ENCODE data around the gene BRINP1. TPM values are rescaled to one million over a fixed set of nuclear protein-coding genes. Genes with fewer than 3 reads are reported as not detected.
A peak's percentile ranks its signal among the peaks of the same experiment; 100 is the strongest.

The BRINP1 gene
- total RNA-seq, 2 experiments from 2014 or later = not detected

- H3K27ac Mint-ChIP-seq = no peak overlapping the region
- H3K4me3 Mint-ChIP-seq = no peak overlapping the region
- peaks cover 5% of the 10 kb centered on the region for H3K9me3 Mint-ChIP-seq
- H3K27me3 Mint-ChIP-seq = no peaks in the 10 kb centered on the region
- H3K36me3 Mint-ChIP-seq = no peaks in the 10 kb centered on the region
- DNase-seq (no peak), ATAC-seq (ENCODE audit: low read depth) (no peak)
- no peaks in the 10 kb centered on the region for H3K4me1 Mint-ChIP-seq
- POLR2A ChIA-PET = no interaction called here
Observed at GRCh38 chr9:119318371-119318770, 50.9 kb downstream of the BRINP1 start.

DNA sequence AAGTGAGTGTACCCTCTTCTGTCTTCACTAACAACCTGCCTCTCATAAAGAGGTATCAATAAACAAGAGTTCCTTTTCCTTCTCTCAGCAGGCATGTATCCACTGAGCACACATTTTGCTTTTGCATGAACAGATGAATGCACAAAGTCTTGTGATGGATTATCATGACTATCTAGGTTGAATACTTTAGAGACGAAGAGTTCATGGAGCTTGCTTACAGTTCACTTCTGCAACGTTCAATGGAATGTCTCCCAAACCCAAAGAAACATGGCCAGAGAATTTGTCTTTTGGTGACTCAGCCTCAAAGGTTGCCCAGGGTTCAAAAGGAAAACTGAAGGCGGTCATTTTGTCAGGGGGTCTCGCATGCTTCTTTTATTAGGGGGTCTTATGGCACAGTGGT is 55.4 kb downstream of the BRINP1 start:
- DNase-seq (no peak), ATAC-seq (ENCODE audit: low read depth) (no peak)
- no peaks in the 10 kb centered on the region for H3K4me1 Mint-ChIP-seq
- no peak overlapping the region for H3K4me3 Mint-ChIP-seq
- H3K9me3 Mint-ChIP-seq = peaks cover 3% of the 10 kb centered on the region
- no peak overlapping the region for H3K27ac Mint-ChIP-seq
- POLR2A ChIA-PET = no interaction called here
- no peaks in the 10 kb centered on the region for H3K27me3 Mint-ChIP-seq
- no peaks in the 10 kb centered on the region for H3K36me3 Mint-ChIP-seq

DNA sequence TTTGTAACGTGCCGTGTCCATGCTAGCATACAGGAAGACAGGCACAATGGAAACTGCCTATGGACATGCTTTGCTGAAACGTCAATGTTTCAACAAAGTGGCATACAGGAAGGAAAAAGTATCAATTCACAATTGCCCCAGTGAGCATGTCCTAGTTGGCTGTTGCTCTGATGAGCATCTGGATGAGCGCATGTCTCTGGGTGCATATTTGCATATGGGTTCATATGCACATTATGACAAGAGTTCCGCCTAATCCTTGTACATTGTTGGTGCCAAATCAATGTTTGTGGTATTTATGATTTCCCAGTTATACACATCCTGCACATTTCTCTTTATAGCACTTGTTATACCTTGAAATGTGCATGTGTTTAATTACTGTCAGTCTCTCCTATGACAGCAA is 58.5 kb downstream of the BRINP1 start:
- POLR2A ChIA-PET = no interaction called here
- ATAC-seq (ENCODE audit: low read depth) (no peak), DNase-seq (no peak)
- no peaks in the 10 kb centered on the region for H3K27me3 Mint-ChIP-seq
- no peaks in the 10 kb centered on the region for H3K36me3 Mint-ChIP-seq
- no peaks in the 10 kb centered on the region for H3K4me1 Mint-ChIP-seq
- H3K4me3 Mint-ChIP-seq = no peak overlapping the region
- H3K9me3 Mint-ChIP-seq = peaks cover 3% of the 10 kb centered on the region
- H3K27ac Mint-ChIP-seq = no peak overlapping the region

DNA sequence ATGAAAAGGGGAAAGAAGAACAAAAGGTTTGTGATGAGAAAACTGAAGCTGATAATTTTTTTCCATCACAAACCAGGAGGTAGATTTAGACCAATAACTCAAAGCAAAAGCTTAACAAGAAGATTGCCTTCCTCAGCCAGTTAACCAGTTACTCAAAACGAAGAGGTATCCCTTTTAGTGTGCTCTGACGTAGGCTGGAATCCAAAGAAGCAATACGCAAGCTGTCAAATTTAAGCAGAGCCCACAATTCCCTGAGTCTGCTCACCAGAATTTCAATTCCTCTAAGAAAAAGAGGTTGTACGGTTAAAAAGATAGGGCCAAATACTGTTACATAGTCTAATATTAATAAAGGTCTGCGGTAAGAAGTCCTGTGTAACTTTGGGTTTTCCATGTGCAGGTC is 61.8 kb downstream of the BRINP1 start:
- DNase-seq = no peak
- Mint-ChIP-seq H3K27me3 (no peaks in the 10 kb centered on the region), H3K4me3 (no peak overlapping the region), H3K9me3 (no peaks in the 10 kb centered on the region), H3K4me1 (no peaks in the 10 kb centered on the region), H3K27ac (no peak overlapping the region), H3K36me3 (no peaks in the 10 kb centered on the region)
- ATAC-seq (ENCODE audit: low read depth) = no peak
- POLR2A ChIA-PET = no interaction called here

- Mint-ChIP-seq H3K4me1 (no peaks in the 10 kb centered on the region), H3K9me3 (no peaks in the 10 kb centered on the region), H3K36me3 (no peaks in the 10 kb centered on the region), H3K27ac (no peak overlapping the region), H3K27me3 (no peaks in the 10 kb centered on the region), H3K4me3 (no peak overlapping the region)
- POLR2A ChIA-PET = no interaction called here
- DNase-seq = no peak
- ATAC-seq (ENCODE audit: low read depth) = no peak
Observed at GRCh38 chr9:119304555-119304954, 64.7 kb downstream of the BRINP1 start.

DNA sequence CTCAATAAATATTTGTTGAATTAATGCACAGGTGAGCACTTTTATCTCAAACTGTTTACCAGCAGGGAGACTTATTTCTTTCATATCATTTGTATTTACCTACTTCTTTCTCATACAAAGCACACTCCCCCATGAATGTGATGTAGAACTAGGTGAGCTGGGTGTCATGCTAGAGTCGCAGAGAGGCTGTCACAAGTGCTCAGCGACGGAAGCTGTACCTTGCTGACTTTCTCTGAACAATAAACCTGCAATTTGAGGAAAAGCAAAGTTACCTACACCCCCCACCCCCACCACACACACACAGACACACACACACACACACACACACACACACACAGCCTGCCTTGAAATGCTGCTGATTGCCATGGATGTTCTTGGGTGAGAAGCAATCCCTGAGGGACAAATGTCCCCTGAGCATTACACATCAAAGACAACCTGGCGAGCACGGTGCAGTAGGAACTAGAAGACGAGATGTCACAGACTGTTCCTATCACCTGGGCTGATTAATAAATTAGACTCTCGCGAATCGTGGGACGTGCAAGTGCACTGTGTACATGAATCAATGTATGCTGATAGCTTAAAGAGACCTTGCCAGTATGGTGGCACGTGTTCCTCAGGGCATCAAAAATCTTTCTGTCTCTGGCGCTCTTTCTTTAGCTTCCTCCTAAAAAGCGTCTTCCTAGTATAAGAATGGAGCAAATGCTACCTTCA is 66.1 kb downstream of the BRINP1 start:
- no peaks in the 10 kb centered on the region for H3K27me3 Mint-ChIP-seq
- DNase-seq (no peak), ATAC-seq (ENCODE audit: low read depth) (no peak)
- no peaks in the 10 kb centered on the region for H3K4me1 Mint-ChIP-seq
- no peak overlapping the region for H3K4me3 Mint-ChIP-seq
- no peaks in the 10 kb centered on the region for H3K36me3 Mint-ChIP-seq
- H3K27ac Mint-ChIP-seq = no peak overlapping the region
- POLR2A ChIA-PET = no interaction called here
- no peaks in the 10 kb centered on the region for H3K9me3 Mint-ChIP-seq

DNA sequence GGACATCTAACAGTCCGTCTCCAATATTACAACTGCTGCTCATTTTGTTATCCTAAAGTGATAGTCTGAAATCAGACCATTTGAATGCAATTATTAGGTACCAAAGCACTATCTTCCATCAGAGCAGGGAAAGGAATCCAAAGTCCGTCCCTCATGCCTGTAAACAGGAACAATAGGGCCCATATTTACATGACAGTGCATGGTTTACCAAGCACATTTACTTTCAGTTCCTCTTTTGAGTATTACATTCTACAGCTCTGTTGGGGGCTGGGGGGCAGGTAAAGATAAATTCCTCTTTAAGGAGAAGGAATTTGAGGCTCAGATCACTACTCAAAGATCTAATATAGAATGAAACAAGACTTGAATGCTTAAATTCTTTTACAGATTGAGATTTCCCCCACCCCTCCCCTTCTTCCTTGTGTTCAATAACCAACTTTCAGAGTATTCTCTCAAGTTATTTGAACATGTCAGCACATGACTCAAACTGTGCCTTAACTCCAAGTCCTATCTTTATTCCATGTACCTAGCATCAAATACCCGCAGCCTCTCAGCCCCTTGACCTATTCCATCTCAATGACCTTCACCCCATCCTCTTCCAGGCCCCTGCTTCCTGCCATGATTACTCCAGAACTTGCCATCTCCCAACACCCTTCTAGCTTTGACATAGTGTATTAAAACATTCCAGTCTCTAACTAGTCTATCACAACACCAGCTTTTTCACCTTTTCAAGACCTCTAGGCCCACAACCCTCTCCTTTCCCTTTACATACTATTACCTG is 71.0 kb downstream of the BRINP1 start:
- Mint-ChIP-seq H3K4me1 (no peaks in the 10 kb centered on the region), H3K36me3 (no peaks in the 10 kb centered on the region), H3K27me3 (no peaks in the 10 kb centered on the region), H3K9me3 (no peaks in the 10 kb centered on the region), H3K27ac (peak overlapping the region; percentile 3), H3K4me3 (no peak overlapping the region)
- POLR2A ChIA-PET = no interaction called here
- DNase-seq = no peak
- no peak for ATAC-seq (ENCODE audit: low read depth)

- no peak overlapping the region for H3K27ac Mint-ChIP-seq
- POLR2A ChIA-PET = no interaction called here
Observed at GRCh38 chr9:119291554-119291953, 77.7 kb downstream of the BRINP1 start.

DNA sequence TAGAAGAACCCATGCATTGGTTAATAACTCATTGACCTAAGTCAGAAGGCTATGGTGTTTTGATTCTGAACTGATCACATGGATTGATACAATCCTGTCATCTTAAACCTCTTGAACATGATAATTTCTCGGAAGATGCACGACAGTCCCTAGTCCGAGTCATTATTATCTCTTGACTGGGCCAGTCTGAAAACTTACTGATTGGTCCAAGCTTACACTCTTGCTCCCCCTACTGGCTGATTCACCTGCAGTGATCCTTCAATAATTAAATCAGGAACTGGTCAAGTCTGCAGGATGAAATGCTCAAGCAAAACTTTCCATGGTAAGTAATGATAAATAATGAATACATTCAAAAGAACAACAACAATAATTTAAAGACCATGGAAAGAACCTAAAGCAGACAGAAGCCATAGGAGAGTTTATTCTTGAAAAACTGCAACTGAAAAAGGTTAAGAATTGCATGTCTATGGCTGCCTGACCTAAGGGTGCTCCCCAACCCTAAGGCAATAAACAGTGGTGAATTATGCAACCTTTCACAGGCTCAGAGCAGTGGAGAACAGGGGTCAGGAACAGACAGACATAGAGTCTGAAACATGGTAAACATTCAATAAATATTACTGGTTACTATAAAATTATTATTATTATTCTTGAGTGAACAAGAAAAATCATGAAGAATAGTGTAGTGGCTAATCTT is 79.3 kb downstream of the BRINP1 start:
- no peaks in the 10 kb centered on the region for H3K9me3 Mint-ChIP-seq
- no peaks in the 10 kb centered on the region for H3K27me3 Mint-ChIP-seq
- DNase-seq (no peak), ATAC-seq (ENCODE audit: low read depth) (no peak)
- no peaks in the 10 kb centered on the region for H3K36me3 Mint-ChIP-seq
- no peak overlapping the region for H3K27ac Mint-ChIP-seq
- no peaks in the 10 kb centered on the region for H3K4me1 Mint-ChIP-seq
- H3K4me3 Mint-ChIP-seq = no peak overlapping the region
- POLR2A ChIA-PET = no interaction called here

More at GRCh38 chr9:119291554-119291953, 77.7 kb downstream of the BRINP1 start:
- no peaks in the 10 kb centered on the region for H3K9me3 Mint-ChIP-seq
- H3K36me3 Mint-ChIP-seq = no peaks in the 10 kb centered on the region
- DNase-seq (no peak), ATAC-seq (ENCODE audit: low read depth) (no peak)
- H3K4me1 Mint-ChIP-seq = no peaks in the 10 kb centered on the region
- H3K27me3 Mint-ChIP-seq = no peaks in the 10 kb centered on the region
- no peak overlapping the region for H3K4me3 Mint-ChIP-seq

DNA sequence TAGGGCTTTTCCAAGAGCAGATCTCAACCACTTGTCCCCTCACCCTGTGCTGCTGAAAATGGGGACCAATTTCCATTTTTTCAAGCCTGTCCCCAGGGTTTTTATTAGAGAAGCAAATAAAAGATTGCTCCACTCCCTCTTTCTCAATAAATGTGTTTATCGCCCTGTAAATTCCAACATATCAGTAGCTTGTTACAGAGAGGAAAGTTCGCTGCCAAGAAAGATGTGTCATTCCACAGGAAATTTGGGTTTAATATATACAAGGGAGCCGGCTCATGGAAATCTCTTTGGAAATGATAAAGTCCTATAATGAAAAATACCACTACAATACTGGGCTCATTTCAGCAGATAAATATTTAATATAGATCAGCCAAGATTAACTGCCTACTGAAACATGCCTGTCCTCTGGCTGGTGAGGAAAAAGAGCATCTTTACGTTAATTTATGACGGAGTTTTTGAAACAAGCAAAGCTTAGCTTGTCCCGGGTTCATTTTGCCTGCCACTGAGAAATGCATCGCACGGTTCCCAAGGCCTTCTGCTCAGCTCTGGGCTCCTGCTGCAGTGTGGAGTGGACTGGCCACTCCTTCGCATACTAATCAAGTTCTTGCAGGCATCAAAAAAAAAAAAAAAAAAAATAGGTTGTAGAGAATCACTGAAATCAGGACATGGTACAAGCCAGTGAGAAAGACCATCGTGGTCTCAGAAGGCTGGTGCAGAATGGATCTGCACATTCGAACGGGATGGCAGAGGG is 84.5 kb downstream of the BRINP1 start:
- Mint-ChIP-seq H3K36me3 (no peaks in the 10 kb centered on the region), H3K27me3 (no peaks in the 10 kb centered on the region), H3K27ac (no peak overlapping the region), H3K4me1 (no peaks in the 10 kb centered on the region), H3K4me3 (no peak overlapping the region), H3K9me3 (no peaks in the 10 kb centered on the region)
- POLR2A ChIA-PET = no interaction called here
- DNase-seq = no peak
- no peak for ATAC-seq (ENCODE audit: low read depth)

DNA sequence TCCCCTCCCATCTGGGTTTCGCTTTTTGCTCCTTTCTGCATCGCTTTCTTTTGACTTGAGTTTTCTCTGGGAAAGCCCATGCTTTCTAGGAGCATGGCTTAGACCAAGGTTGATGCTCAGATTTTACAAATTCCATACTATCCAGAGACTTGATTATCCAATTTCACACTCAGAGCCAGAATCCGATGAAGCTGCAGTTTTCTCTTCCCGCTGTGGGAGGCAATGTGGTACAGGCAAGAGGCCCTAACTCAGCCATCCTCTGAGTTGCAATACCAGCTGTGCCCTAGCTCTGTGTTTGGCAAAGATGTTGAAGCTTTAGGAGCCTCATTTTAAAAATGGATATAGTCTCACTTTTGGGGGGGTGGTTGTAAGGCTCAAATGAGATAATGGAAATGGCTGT is 85.1 kb downstream of the BRINP1 start:
- no peak for ATAC-seq (ENCODE audit: low read depth)
- no peak overlapping the region for H3K27ac Mint-ChIP-seq
- no peak for DNase-seq
- H3K36me3 Mint-ChIP-seq = no peaks in the 10 kb centered on the region
- H3K27me3 Mint-ChIP-seq = no peaks in the 10 kb centered on the region
- no peaks in the 10 kb centered on the region for H3K9me3 Mint-ChIP-seq
- POLR2A ChIA-PET = no interaction called here
- no peak overlapping the region for H3K4me3 Mint-ChIP-seq
- no peaks in the 10 kb centered on the region for H3K4me1 Mint-ChIP-seq

DNA sequence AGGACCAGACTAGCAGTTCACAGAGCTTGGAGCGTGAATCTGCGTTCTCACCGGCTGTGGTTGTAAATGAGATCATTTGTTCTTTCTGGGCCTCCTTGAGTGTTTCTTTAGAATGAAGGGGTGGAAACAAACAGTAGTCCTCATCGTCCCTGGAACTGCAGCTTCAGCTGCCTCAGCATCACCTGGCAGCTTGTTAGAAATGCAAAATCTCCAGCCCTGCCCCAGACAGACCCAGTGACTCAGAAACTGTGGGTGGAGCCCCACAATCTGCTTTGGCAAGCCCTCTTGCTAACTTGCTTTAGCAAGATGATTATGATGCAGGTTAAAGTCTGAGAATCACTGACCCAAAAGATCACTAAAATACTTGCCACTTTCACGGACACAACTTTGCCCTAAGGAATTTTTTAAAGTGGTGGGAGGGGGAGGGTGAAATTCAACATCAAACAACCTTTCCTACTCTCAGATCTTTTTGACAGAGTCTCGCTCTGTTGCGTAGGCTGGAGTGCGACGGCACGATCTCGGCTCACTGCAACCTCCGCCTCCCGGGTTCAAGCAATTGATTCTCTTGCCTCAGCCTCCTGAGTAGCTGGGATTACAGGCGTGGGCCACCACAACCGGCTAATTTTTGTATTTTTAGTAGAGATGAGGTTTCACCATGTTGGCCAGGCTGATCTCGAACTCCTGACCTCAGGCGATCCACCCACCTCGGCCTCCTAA is 86.0 kb downstream of the BRINP1 start:
- no peaks in the 10 kb centered on the region for H3K9me3 Mint-ChIP-seq
- no peak overlapping the region for H3K27ac Mint-ChIP-seq
- ATAC-seq (ENCODE audit: low read depth) (no peak), DNase-seq (no peak)
- POLR2A ChIA-PET = no interaction called here
- H3K4me3 Mint-ChIP-seq = no peak overlapping the region
- no peaks in the 10 kb centered on the region for H3K27me3 Mint-ChIP-seq
- no peaks in the 10 kb centered on the region for H3K36me3 Mint-ChIP-seq
- no peaks in the 10 kb centered on the region for H3K4me1 Mint-ChIP-seq

DNA sequence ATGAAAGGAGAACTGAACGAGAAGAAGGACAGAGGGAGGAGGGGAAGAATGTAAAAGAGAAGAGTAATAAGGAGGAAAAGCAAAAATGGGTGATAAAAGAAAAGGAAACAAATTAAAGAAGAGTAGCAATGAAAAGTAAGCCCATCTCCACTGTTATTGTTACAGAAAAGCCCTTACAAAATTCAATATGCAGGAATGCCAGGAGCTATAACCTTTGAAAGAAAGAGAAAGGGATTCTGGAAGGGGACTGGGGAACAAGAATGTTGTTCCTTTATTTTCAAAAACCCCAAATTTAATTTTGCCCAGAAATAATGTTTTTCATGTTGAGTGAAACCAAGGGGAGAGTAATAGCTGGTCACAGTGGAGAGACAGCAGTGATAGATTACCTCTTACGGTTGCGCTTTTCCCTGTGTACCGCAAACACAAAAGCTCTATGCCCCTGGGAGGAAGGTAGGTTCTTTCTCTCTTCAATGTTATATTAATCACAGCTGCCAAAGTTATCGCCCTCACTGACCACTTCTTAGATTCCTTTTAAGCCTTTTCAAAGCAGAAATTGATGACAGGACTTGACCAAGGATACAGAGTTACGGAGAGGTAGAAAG is 86.7 kb downstream of the BRINP1 start:
- Mint-ChIP-seq H3K4me1 (no peaks in the 10 kb centered on the region), H3K9me3 (no peaks in the 10 kb centered on the region), H3K36me3 (no peaks in the 10 kb centered on the region), H3K4me3 (no peak overlapping the region), H3K27me3 (no peaks in the 10 kb centered on the region), H3K27ac (no peak overlapping the region)
- ATAC-seq (ENCODE audit: low read depth) = no peak
- POLR2A ChIA-PET = no interaction called here
- DNase-seq = no peak
